ENCODE results near the gene NRG3.

Gene NRG3

GRCh38 chr10:82464191-82464818 lies 589.3 kb downstream of the NRG3 start:
- no peak for TF ChIP-seq CTCF (IDR thresholded peaks at IDR 0.05; ENCODE audit: insufficient read depth, low read depth, low read length, missing control alignments)
- DNase-seq (ENCODE audit: low read depth) = no peak

GRCh38 chr10:82464966-82465365 lies 590.0 kb downstream of the NRG3 start:
- no peak for TF ChIP-seq CTCF (IDR thresholded peaks at IDR 0.05; ENCODE audit: insufficient read depth, low read depth, low read length, missing control alignments)
- no peak for DNase-seq (ENCODE audit: low read depth)
- no peak overlapping the region for H3K4me3 ChIP-seq (ENCODE audit: low read depth, low read length)

More at GRCh38 chr10:82464191-82464818, 589.3 kb downstream of the NRG3 start:
- H3K4me3 ChIP-seq (ENCODE audit: low read depth, low read length) = no peak overlapping the region

- no peak for DNase-seq (ENCODE audit: low read depth)
- H3K4me3 ChIP-seq (ENCODE audit: low read depth, low read length) = no peak overlapping the region
- TF ChIP-seq CTCF (IDR thresholded peaks at IDR 0.05; ENCODE audit: insufficient read depth, low read depth, low read length, missing control alignments) = no peak
Measured at GRCh38 chr10:82468453-82468852, 593.5 kb downstream of the NRG3 start.

- DNase-seq (ENCODE audit: low read depth) = no peak
- TF ChIP-seq CTCF (IDR thresholded peaks at IDR 0.05; ENCODE audit: insufficient read depth, low read depth, low read length, missing control alignments) = no peak
- no peak overlapping the region for H3K4me3 ChIP-seq (ENCODE audit: low read depth, low read length)
Measured at GRCh38 chr10:82472406-82473335, 597.7 kb downstream of the NRG3 start.

GRCh38 chr10:82477776-82478175 lies 602.8 kb downstream of the NRG3 start:
- no peak overlapping the region for H3K4me3 ChIP-seq (ENCODE audit: low read depth, low read length)
- no peak for TF ChIP-seq CTCF (IDR thresholded peaks at IDR 0.05; ENCODE audit: insufficient read depth, low read depth, low read length, missing control alignments)
- DNase-seq (ENCODE audit: low read depth) = no peak

- no peak for TF ChIP-seq CTCF (IDR thresholded peaks at IDR 0.05; ENCODE audit: insufficient read depth, low read depth, low read length, missing control alignments)
- no peak for DNase-seq (ENCODE audit: low read depth)
- H3K4me3 ChIP-seq (ENCODE audit: low read depth, low read length) = no peak overlapping the region
Measured at GRCh38 chr10:82492647-82493046, 617.7 kb downstream of the NRG3 start.

All from GM12865 (cell line).